WERI-Rb-1 (cell line): ENCODE results near the gene TSPAN18.

Source experiments
- DNase-seq: peaks from one replicate; pipeline ENCODE4 v3.0.0-alpha.2; 2020
- H3K27ac ChIP-seq: fragments of 250-450 bp; sonication (Bioruptor Pico); 2 replicates; pipeline ENCODE4 v1.5.1; 2020; ENCODE audit warnings: mild to moderate bottlenecking, moderate library complexity
- H3K27me3 ChIP-seq: fragments of 250-450 bp; sonication (Bioruptor Pico); 2 replicates; pipeline ENCODE4 v1.5.1; 2021; ENCODE audit warnings: mild to moderate bottlenecking, low read depth, moderate library complexity; ENCODE audit not compliant: insufficient read depth, severe bottlenecking
- H3K36me3 ChIP-seq: fragments of 250-450 bp; sonication (Bioruptor Pico); 2 replicates; pipeline ENCODE4 v1.5.1; 2020; ENCODE audit warnings: mild to moderate bottlenecking, moderate library complexity
- H3K4me3 ChIP-seq: 2 replicates; pipeline ENCODE4 v1.5.1; 2011; ENCODE audit warnings: low read depth, mild to moderate bottlenecking, control low read depth, low read length
- H3K9me3 ChIP-seq: fragments of 250-450 bp; sonication (Bioruptor Pico); 2 replicates; pipeline ENCODE4 v1.5.1; 2021; ENCODE audit warnings: mild to moderate bottlenecking, moderate library complexity; ENCODE audit not compliant: severe bottlenecking
- CTCF ChIP-seq: IDR thresholded peaks from 2 replicates; pipeline ENCODE4 v1.5.1; 2011; ENCODE audit warnings: low read depth, mild to moderate bottlenecking, control low read depth, inconsistent platforms, low read length

The TSPAN18 gene

DNA sequence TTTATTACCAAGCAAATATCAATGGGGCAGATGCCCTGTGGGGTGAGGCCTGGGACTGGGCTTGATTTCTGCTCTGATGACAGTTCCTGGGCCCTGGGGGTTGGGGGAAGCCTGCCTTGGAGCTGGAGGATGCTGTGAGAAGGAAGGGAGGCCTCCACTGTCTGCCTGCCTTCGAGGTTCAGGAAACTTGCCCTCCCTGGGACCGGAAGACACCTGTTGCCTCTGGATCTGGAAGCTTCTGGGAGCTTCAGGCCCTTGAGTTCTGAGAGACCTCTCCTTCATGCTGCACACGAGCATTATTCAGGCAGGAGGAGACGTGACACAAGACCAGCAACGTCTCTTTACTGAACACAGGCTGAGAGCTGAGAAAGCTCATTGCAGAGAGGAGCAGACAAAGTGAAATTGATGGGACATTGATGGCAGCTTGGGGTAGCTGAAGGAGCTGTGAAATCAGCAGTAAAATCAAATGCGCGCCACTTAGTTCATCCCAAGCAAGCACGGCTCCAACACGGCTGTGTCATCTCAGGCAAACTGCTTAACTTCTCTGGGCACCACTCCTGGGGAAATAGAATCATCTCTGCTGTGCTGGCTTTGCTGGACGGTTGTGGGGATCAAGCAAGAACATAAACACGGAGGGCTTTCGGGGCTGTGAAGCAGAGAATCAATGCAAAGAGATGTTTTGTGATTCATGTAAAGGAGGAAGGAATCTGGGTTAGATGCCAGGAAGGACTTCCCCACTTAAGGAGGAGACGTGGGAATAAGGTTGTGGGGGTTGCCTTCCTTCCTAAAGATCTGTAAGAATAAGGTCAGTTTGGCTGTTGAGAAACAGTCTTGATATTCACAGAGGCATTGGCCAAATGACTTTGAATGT, 159.4 kb downstream of the TSPAN18 start:
- Histone ChIP-seq H3K4me3 (no peak overlapping the region), H3K9me3 (no peaks in the 10 kb centered on the region), H3K36me3 (no peaks in the 10 kb centered on the region), H3K27ac (no peak overlapping the region), H3K27me3 (no peaks in the 10 kb centered on the region)
- DNase-seq: no peak
- TF ChIP-seq CTCF: no peak

- Histone ChIP-seq H3K9me3 (no peaks in the 10 kb centered on the region), H3K36me3 (no peaks in the 10 kb centered on the region), H3K27ac (no peak overlapping the region), H3K27me3 (no peaks in the 10 kb centered on the region), H3K4me3 (no peak overlapping the region)
- DNase-seq: no peak
- no peak for TF ChIP-seq CTCF
These were observed 160.0 kb downstream of the TSPAN18 start for GRCh38 chr11:44886790-44887140.

GRCh38 chr11:44887636-44888035, 160.9 kb downstream of the TSPAN18 start:
- DNase-seq: no peak
- no peak for TF ChIP-seq CTCF
- H3K27ac ChIP-seq: no peak overlapping the region
- no peak overlapping the region for H3K4me3 ChIP-seq
- no peaks in the 10 kb centered on the region for H3K27me3 ChIP-seq
- H3K36me3 ChIP-seq: no peaks in the 10 kb centered on the region
- no peaks in the 10 kb centered on the region for H3K9me3 ChIP-seq

- no peak for TF ChIP-seq CTCF
- Histone ChIP-seq H3K36me3 (no peaks in the 10 kb centered on the region), H3K27ac (no peak overlapping the region), H3K27me3 (no peaks in the 10 kb centered on the region), H3K9me3 (no peaks in the 10 kb centered on the region), H3K4me3 (no peak overlapping the region)
- no peak for DNase-seq
These were observed 162.5 kb downstream of the TSPAN18 start for GRCh38 chr11:44889266-44889665.

GRCh38 chr11:44892843-44893242, 166.1 kb downstream of the TSPAN18 start:
- TF ChIP-seq CTCF: no peak

DNA sequence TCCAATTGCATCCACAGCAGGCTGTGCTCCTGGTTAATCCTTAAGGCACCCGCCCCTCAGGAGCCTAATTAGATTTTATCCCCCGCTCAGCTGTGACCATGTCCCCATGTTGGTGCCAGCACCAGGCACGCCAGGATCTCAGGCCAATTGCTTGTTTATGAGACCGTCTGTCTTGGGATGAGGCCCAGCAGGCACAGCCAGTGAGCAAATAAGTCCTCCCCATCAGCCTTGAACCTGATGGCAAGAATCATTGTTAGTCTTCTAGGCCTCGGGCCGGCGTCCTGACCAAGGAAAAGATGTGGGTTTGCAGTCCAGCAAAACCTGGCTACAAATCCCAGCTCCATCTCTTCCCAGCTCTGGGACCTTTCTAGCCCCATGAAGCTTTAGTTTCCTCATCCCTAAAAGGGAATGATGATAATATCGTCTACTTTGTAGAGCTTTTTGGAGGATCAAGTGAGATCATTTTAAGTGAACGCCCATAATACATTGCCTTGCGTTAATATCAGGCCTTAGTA, 166.6 kb downstream of the TSPAN18 start:
- no peaks in the 10 kb centered on the region for H3K36me3 ChIP-seq
- no peak overlapping the region; the same call in 1 of the 2 replicates for H3K4me3 ChIP-seq
- H3K27ac ChIP-seq: peak overlapping the region; percentile 82
- H3K27me3 ChIP-seq: no peaks in the 10 kb centered on the region
- TF ChIP-seq CTCF: no peak
- peak; percentile 92 for DNase-seq
- no peaks in the 10 kb centered on the region for H3K9me3 ChIP-seq

More at GRCh38 chr11:44892843-44893242, 166.1 kb downstream of the TSPAN18 start:
- Histone ChIP-seq H3K27me3 (no peaks in the 10 kb centered on the region), H3K4me3 (no peak overlapping the region), H3K27ac (peak overlapping the region; percentile 82), H3K9me3 (no peaks in the 10 kb centered on the region), H3K36me3 (no peaks in the 10 kb centered on the region)
- DNase-seq: no peak
